NB4 (cell line): ENCODE data around the gene MAP1LC3B.

Experiments used
- DNase-seq: peaks from one replicate; pipeline ENCODE4 v3.0.0; 2010; ENCODE audit warnings: low read depth
- H3K4me3 ChIP-seq: one replicate; pipeline ENCODE4 v1.5.1; 2011; ENCODE audit warnings: mild to moderate bottlenecking, low read depth, low read length, moderate library complexity
- MYC ChIP-seq: IDR thresholded peaks from 2 replicates; pipeline ENCODE4 v1.6.1; 2011; ENCODE audit warnings: low read depth, low read length
- POLR2A ChIP-seq: IDR thresholded peaks from 2 replicates; pipeline ENCODE4 v1.6.1; 2011; ENCODE audit warnings: mild to moderate bottlenecking; ENCODE audit not compliant: insufficient read length; ENCODE audit errors: extremely low read depth
- TF ChIP-seq, protein P1 (sequence below): IDR thresholded peaks from 2 replicates; pipeline ENCODE4 v1.6.1; 2011; ENCODE audit warnings: low read depth, low read length
- TF ChIP-seq, protein P2 (sequence below): IDR thresholded peaks from one replicate; pipeline ENCODE4 v1.5.1; 2012; ENCODE audit warnings: low read depth, low read length

Gene MAP1LC3B

DNA sequence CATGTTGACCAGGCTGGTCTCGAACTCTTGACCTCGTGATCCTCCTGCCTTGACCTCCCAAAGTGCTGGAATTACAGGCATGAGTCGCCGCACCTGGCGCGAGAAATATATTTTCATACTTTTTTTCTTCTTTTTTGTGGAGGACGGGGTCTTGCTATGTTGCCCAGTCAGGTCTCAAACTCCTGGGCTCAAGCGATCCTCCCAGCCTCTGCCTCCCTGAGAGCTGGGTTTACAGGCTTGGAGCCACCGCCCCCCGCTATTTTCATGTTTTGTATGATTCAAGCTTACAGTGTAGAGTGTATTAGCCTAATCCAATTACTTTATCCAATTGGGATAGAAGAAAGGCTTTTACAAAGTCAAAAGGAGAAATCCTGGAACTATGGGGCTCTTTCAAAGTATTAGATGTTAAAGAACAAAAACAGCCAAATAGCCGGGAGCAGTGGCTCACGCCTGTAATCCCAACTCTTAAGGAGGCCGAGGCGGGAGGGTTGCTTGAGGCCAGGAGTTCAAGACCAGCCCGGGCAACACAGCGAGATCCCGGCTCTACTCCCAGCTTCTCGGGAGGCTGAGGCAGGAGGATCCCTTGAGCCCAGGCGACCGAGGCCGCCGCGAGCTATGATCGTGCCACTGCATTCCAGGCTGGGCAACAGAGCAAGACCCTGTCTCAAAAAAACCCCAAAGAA, 1.4 kb upstream of the MAP1LC3B start:
- DNase-seq = no peak
- no peak for TF ChIP-seq POLR2A
- TF ChIP-seq, protein P1, sequence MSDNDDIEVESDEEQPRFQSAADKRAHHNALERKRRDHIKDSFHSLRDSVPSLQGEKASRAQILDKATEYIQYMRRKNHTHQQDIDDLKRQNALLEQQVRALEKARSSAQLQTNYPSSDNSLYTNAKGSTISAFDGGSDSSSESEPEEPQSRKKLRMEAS = no peak
- TF ChIP-seq MYC = no peak
- TF ChIP-seq, protein P2, sequence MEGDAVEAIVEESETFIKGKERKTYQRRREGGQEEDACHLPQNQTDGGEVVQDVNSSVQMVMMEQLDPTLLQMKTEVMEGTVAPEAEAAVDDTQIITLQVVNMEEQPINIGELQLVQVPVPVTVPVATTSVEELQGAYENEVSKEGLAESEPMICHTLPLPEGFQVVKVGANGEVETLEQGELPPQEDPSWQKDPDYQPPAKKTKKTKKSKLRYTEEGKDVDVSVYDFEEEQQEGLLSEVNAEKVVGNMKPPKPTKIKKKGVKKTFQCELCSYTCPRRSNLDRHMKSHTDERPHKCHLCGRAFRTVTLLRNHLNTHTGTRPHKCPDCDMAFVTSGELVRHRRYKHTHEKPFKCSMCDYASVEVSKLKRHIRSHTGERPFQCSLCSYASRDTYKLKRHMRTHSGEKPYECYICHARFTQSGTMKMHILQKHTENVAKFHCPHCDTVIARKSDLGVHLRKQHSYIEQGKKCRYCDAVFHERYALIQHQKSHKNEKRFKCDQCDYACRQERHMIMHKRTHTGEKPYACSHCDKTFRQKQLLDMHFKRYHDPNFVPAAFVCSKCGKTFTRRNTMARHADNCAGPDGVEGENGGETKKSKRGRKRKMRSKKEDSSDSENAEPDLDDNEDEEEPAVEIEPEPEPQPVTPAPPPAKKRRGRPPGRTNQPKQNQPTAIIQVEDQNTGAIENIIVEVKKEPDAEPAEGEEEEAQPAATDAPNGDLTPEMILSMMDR = no peak
- H3K4me3 ChIP-seq = peak overlapping the region; percentile 54

DNA sequence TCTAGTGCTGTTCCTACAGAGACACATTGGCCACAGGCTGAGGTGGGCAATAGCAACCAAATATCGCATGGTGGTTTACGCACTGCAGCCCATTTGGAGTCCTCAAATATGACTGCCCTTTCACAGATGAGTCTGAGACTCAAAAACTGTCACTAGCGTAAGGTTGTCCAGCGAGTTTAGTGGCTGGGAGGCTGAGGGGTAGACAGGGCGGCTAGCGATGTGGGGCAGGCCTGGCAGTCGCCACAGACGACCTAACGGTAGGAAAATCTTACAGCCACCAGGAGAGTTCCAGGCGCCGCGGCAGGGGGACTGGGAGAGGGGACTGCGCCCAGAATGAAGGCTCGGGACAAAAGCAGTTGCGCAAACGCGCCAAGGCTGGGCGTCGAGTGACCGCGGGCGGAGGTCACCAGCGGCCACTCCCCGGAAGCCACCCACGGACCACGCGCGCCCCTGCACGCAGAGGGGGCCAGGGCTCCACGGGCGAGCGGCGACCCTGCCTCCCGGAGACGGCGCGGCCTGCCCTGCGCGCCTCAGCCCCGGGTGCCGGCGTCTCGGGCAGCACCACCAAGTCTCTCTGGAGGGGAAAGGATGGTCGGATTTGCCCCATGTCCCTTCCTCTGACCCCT, 699 bp upstream of the MAP1LC3B start:
- TF ChIP-seq, protein P1 = no peak
- TF ChIP-seq MYC (no peak), POLR2A (no peak)
- TF ChIP-seq, protein P2 = no peak
- DNase-seq = no peak
- peak overlapping the region; percentile 54 for H3K4me3 ChIP-seq

DNA sequence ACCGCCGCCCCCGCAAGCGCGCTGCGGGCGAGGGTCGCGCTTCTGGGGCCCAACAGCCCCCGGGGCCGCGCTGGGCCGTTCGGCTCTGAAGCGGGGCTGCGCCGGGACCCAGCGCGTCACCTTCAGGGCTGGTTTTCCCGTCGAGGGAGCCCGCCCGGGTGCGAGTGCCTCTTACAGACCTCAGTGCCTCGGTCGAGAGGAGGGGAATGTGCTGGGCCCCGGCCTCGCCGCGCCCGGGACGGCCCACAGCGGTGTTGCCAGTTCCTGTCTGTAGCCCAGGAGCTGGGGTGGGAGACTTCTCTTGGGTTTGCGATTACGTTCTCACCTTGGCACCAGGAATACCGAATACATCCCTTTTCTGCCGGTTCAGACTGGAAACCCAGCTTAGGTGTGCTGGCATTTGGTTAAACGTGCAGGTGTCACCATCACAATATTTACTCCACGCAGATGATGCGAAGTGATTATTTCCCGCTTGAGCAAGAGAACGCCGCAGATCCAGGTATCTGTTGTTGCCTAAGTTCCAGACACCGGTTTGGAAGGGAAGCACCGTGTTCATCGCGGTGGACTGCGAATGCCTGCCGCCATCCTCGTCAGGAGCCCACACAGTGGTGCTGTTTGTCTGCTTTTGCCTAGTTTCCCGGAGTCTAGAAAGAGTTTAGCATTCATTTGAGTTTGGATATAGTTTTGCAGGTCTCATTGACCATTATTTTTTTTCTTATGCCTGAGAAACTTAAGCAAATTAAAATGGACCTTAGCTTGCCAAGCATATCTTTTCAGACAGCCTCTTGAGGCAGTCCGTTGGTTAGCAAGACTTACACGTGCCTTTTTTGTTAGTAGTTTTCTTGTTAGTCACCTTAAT, 914 bp downstream of the MAP1LC3B start:
- TF ChIP-seq, protein P2 = no peak
- TF ChIP-seq MYC = no peak
- TF ChIP-seq, protein P1 = no peak
- peak overlapping the region; percentile 84 for H3K4me3 ChIP-seq
- DNase-seq = peak; percentile 70

DNA sequence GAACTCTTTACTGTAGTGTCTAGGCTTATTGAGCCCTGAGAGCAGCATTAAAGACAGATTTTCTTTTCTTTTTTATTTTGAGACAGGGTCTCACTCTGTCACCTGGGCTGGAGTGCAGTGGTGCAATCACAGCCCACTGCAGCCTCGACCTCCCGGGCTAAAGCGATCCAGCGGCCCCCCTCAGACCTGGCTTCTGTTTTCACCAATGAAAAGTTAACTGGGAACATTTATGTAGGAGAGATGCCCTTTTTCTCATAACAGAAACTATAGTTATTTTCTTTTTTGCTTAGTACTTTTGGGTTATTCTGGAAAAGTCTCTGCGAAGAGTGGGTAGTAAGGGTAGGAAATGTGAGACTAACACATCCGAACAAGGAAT, 1.5 kb downstream of the MAP1LC3B start:
- TF ChIP-seq, protein P1 = no peak
- TF ChIP-seq, protein P2 = no peak
- DNase-seq = no peak
- peak overlapping the region; percentile 84 for H3K4me3 ChIP-seq

DNA sequence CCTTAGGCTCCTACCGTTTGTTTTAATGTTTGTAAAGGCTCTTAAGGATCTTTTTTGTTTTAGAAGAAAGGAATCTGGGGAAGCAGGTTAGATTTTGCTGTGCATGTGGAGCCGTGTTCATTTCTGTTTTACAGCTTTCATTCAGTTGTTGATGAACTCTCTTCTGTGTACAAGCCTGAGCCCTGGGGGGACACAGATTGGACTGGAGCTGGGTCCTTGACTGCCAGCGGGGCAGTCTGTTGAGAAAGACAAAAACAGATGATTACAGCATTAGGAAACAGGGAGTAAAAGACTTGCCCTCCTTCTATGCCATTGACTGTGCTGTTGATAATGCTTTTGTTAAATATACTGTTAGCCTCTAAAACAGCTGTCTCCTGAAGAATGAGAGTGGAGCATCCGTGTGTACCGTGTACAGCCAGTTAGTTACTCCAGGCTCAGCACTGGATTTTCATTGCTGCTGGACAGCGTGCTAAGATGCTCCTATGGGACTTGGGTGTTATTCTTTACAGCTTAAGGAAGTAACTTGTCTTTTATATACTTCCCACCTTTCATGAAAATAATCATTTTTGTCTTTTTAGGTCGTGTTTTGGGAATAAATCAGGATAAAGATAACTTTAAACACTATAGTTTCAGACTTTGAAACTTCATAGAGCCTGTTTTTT, 3.2 kb downstream of the MAP1LC3B start:
- DNase-seq = no peak
- TF ChIP-seq, protein P2 = no peak
- no peak overlapping the region for H3K4me3 ChIP-seq
